ENCODE measurements around the gene SUSD5. TPM values are rescaled to one million over a fixed set of nuclear protein-coding genes. Genes with fewer than 3 reads are reported as not detected.

SUSD5 gene
- total RNA-seq, 1 experiment from 2014 or later, result not detected

DNA sequence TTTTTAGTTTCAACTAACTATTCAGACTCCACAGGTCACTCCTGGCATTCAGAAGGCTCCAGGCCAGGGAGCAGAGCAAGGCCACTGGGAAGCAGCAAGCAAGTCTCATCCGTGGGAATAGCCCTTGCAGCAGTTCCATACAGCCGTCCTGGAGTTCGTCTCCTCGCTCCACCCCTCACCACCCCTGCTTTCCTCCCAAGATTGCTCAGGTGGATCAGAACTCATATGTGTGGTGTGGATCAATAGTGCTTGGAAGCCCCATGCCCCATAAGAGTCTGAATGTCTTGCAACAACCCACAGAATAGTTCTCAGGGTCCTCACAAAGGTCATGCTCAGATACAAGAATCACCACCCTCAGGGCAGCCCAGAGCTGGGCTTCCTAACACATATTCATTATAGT is 44.5 kb downstream of the SUSD5 start:
- no peak overlapping the region for H2AFZ ChIP-seq (ENCODE audit: low read length)

DNA sequence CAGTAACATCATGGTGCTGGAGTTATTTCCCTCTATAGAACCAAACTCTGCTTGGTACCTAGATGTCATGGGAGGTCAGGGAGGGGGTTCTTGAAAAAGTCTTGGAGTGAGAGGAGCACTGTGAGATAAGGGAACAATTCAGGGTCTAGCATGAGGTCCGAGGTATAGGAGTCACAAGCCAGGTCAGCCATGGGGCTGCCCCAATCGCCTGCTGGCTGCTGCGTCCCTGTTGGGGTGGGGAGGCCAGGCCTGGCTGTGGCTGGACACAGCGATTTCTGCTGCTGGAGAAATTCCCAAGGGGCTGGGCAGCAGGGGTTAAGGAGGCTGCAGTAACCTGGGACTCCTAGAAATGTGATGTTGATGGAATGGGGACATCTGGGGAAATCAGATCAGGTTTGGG is 44.9 kb downstream of the SUSD5 start:
- Histone ChIP-seq H3K79me2 (ENCODE audit: low read length) (no peaks in the 10 kb centered on the region), H3K36me3 (ENCODE audit: low read depth, low read length) (no peaks in the 10 kb centered on the region), H3K9me2 (replicated peaks; ENCODE audit: low read length) (no peaks in the 10 kb centered on the region), H3K4me1 (ENCODE audit: insufficient read depth, low read length) (no peaks in the 10 kb centered on the region), H3F3A (ENCODE audit: low read length, unreplicated experiment) (no peaks in the 10 kb centered on the region), H3K27me3 (ENCODE audit: low read length) (no peaks in the 10 kb centered on the region), H3K9me3 (ENCODE audit: low read length) (no peaks in the 10 kb centered on the region), H3K27ac (ENCODE audit: low read length) (no peak overlapping the region), H4K20me1 (ENCODE audit: low read length) (no peaks in the 10 kb centered on the region), H3K4me2 (ENCODE audit: low read length) (no peak overlapping the region), H3K9ac (ENCODE audit: low read length) (no peak overlapping the region), H3K4me3 (ENCODE audit: low read length) (no peak overlapping the region), H2AFZ (ENCODE audit: low read length) (no peak overlapping the region)
- TF ChIP-seq, protein P1, sequence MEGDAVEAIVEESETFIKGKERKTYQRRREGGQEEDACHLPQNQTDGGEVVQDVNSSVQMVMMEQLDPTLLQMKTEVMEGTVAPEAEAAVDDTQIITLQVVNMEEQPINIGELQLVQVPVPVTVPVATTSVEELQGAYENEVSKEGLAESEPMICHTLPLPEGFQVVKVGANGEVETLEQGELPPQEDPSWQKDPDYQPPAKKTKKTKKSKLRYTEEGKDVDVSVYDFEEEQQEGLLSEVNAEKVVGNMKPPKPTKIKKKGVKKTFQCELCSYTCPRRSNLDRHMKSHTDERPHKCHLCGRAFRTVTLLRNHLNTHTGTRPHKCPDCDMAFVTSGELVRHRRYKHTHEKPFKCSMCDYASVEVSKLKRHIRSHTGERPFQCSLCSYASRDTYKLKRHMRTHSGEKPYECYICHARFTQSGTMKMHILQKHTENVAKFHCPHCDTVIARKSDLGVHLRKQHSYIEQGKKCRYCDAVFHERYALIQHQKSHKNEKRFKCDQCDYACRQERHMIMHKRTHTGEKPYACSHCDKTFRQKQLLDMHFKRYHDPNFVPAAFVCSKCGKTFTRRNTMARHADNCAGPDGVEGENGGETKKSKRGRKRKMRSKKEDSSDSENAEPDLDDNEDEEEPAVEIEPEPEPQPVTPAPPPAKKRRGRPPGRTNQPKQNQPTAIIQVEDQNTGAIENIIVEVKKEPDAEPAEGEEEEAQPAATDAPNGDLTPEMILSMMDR (conservative IDR thresholded peaks at IDR 0.05; ENCODE audit: low read depth, low read length), result no peak
- TF ChIP-seq EZH2 (IDR thresholded peaks at IDR 0.05; ENCODE audit: low read length, unreplicated experiment) (no peak), EZH2phosphoT487 (IDR thresholded peaks at IDR 0.05; ENCODE audit: borderline replicate concordance, low read length) (no peak)
- DNase-seq, result no peak
- ChIA-PET POLR2A (ENCODE audit: unreplicated experiment) (no interaction called here), CTCF (no interaction called here)
- BruUV-seq (replicated peaks), result no TSS peak
- ATAC-seq, result no peak
- intact Hi-C loops (cut with micrococcal nuclease), result no loop called here

More for the DNA sequence above, 44.5 kb downstream of the SUSD5 start:
- Histone ChIP-seq H3K79me2 (ENCODE audit: low read length) (no peaks in the 10 kb centered on the region), H3K27ac (ENCODE audit: low read length) (no peak overlapping the region), H3K36me3 (ENCODE audit: low read depth, low read length) (no peaks in the 10 kb centered on the region), H3F3A (ENCODE audit: low read length, unreplicated experiment) (no peaks in the 10 kb centered on the region), H3K9ac (ENCODE audit: low read length) (no peak overlapping the region), H3K4me2 (ENCODE audit: low read length) (no peak overlapping the region), H3K9me2 (replicated peaks; ENCODE audit: low read length) (no peaks in the 10 kb centered on the region), H4K20me1 (ENCODE audit: low read length) (no peaks in the 10 kb centered on the region), H3K9me3 (ENCODE audit: low read length) (no peaks in the 10 kb centered on the region), H3K27me3 (ENCODE audit: low read length) (no peaks in the 10 kb centered on the region), H3K4me1 (ENCODE audit: insufficient read depth, low read length) (no peaks in the 10 kb centered on the region), H3K4me3 (ENCODE audit: low read length) (no peak overlapping the region)
- ChIA-PET POLR2A (ENCODE audit: unreplicated experiment) (no interaction called here), CTCF (no interaction called here)
- no peak for ATAC-seq
- no TSS peak for BruUV-seq (replicated peaks)
- intact Hi-C loops (cut with micrococcal nuclease), result no loop called here
- no peak for DNase-seq
- no peak for TF ChIP-seq EZH2 (IDR thresholded peaks at IDR 0.05; ENCODE audit: low read length, unreplicated experiment)
- TF ChIP-seq, protein P1 (conservative IDR thresholded peaks at IDR 0.05; ENCODE audit: low read depth, low read length), result no peak
- no peak for TF ChIP-seq EZH2phosphoT487 (IDR thresholded peaks at IDR 0.05; ENCODE audit: borderline replicate concordance, low read length)

DNA sequence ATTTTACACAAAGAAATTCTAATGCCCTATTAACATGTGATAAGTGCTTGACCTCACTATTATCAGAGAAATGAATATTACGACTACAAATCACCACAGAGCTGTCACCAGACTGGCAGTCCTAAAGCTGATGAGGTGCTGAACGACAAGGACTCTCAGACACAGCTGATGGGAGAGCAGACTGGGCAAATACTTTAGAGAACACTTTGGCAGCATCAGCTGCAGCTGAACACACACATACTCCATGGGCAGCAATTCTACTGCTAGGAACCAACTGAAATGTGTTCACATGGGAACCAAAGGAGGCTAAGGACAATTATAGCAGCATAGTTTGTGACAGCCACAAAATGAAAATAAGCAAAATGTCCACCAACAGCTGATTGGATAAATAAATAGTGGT is 45.5 kb downstream of the SUSD5 start:
- Histone ChIP-seq H3K79me2 (ENCODE audit: low read length) (no peaks in the 10 kb centered on the region), H3F3A (ENCODE audit: low read length, unreplicated experiment) (no peaks in the 10 kb centered on the region), H4K20me1 (ENCODE audit: low read length) (no peaks in the 10 kb centered on the region), H3K9me3 (ENCODE audit: low read length) (no peaks in the 10 kb centered on the region), H3K36me3 (ENCODE audit: low read depth, low read length) (no peaks in the 10 kb centered on the region), H2AFZ (ENCODE audit: low read length) (no peak overlapping the region), H3K9me2 (replicated peaks; ENCODE audit: low read length) (no peaks in the 10 kb centered on the region), H3K27me3 (ENCODE audit: low read length) (no peaks in the 10 kb centered on the region), H3K9ac (ENCODE audit: low read length) (no peak overlapping the region), H3K27ac (ENCODE audit: low read length) (no peak overlapping the region), H3K4me3 (ENCODE audit: low read length) (no peak overlapping the region), H3K4me2 (ENCODE audit: low read length) (no peak overlapping the region), H3K4me1 (ENCODE audit: insufficient read depth, low read length) (no peaks in the 10 kb centered on the region)
- TF ChIP-seq EZH2 (IDR thresholded peaks at IDR 0.05; ENCODE audit: low read length, unreplicated experiment) (no peak), EZH2phosphoT487 (IDR thresholded peaks at IDR 0.05; ENCODE audit: borderline replicate concordance, low read length) (no peak)
- TF ChIP-seq, protein P1 (conservative IDR thresholded peaks at IDR 0.05; ENCODE audit: low read depth, low read length), result no peak
- ChIA-PET CTCF (no interaction called here), POLR2A (ENCODE audit: unreplicated experiment) (no interaction called here)
- BruUV-seq (replicated peaks), result no TSS peak
- no peak for DNase-seq
- intact Hi-C loops (cut with micrococcal nuclease), result no loop called here
- ATAC-seq, result no peak

Data from PC-3 (cell line).